ENCODE data around the gene PARP12.

DNA sequence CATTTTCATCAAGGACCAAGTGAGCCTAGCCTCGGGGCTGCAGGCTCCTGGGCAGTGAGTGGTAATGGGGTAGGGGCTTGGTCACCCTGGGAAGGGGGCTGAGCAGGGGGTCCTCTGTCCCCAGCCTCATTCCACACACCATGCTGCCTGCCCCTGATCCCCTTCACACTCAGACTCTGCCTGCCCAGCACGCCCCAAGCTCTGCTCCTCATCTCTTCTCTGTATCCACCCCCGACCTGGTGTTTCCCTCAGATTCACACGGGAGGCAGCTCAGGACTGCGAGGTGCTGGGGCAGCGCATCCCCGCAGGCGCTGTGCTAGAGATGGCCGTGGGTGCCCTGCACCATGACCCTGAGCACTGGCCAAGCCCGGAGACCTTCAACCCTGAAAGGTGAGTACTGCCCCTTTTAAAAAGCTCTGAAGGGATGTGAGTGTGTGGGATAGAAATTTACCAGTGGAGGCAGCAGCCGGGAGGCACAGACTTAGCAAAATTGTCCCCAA is 47.2 kb downstream of the PARP12 start:
- TF ChIP-seq, protein P1, sequence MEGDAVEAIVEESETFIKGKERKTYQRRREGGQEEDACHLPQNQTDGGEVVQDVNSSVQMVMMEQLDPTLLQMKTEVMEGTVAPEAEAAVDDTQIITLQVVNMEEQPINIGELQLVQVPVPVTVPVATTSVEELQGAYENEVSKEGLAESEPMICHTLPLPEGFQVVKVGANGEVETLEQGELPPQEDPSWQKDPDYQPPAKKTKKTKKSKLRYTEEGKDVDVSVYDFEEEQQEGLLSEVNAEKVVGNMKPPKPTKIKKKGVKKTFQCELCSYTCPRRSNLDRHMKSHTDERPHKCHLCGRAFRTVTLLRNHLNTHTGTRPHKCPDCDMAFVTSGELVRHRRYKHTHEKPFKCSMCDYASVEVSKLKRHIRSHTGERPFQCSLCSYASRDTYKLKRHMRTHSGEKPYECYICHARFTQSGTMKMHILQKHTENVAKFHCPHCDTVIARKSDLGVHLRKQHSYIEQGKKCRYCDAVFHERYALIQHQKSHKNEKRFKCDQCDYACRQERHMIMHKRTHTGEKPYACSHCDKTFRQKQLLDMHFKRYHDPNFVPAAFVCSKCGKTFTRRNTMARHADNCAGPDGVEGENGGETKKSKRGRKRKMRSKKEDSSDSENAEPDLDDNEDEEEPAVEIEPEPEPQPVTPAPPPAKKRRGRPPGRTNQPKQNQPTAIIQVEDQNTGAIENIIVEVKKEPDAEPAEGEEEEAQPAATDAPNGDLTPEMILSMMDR (optimal IDR thresholded peaks at IDR 0.05 in 1 of 3, IDR thresholded peaks at IDR 0.05 in 1 of 3, conservative IDR thresholded peaks at IDR 0.05 in 1 of 3; ENCODE audit: extremely low read depth in 1 of 3, insufficient read depth in 2 of 3, low read length in 3 of 3) = no peak
- no peak for TF ChIP-seq EZH2 (IDR thresholded peaks at IDR 0.05; ENCODE audit: low read length)

Measured in keratinocyte (primary cell).